Dermis lymphatic vessel endothelial cell (primary cell): ENCODE measurements around the gene SEZ6. TPM values are rescaled to one million over a fixed set of nuclear protein-coding genes. Genes with fewer than 3 reads are reported as not detected.

ENCODE experiments used
- total RNA-seq: library from RNA; depleted of rRNA; stranded (reverse); fragments of >200 nt; gene quantifications from 2 replicates; pipeline ENCODE4 v1.2.1, GENCODE V29; 2014

SEZ6 gene
- under 0.01 TPM in 1 of 2 replicates, not detected in the other for total RNA-seq

GRCh38 chr17:29005936-29006511 lies at the start of gene SEZ6:
TSS of gene SEZ6 (minus strand) at chr17:29006033. CDS start at chr17:29005869, 164 bp downstream.

GRCh38 chr17:29042679-29043538 lies 37.1 kb upstream of the SEZ6 start, which contains the start of gene PIPOX:
TSS of gene PIPOX (plus strand) at chr17:29043141. CDS start at chr17:29043226, 85 bp downstream.

GRCh38 chr17:28951428-28951990 lies 54.3 kb downstream of the SEZ6 start, which contains the start of gene PHF12:
TSS of gene PHF12 (minus strand) at chr17:28951518. CDS start at chr17:28950960, 558 bp downstream.

Other genes with a start within 250 kb of the SEZ6 start
- gene FAM222B, start 163.2 kb downstream of the SEZ6 start, total RNA-seq = 6.0 and 7.9 TPM in 2 replicates
- 26.0 and 26.2 TPM in 2 replicates for gene ERAL1, start 151.0 kb downstream of the SEZ6 start, total RNA-seq
- 72.4 and 109 TPM in 2 replicates for gene FLOT2, start 108.3 kb downstream of the SEZ6 start, total RNA-seq
- 6.9 and 14.2 TPM in 2 replicates for gene DHRS13, start 103.0 kb downstream of the SEZ6 start, total RNA-seq
- gene PHF12, start 54.5 kb downstream of the SEZ6 start, total RNA-seq = 5.2 and 9.5 TPM in 2 replicates
- 0.86 and 2.3 TPM in 2 replicates for gene PIPOX, start 37.1 kb upstream of the SEZ6 start, total RNA-seq
- 28.3 and 29.4 TPM in 2 replicates for gene MYO18A, start 174.4 kb upstream of the SEZ6 start, total RNA-seq
- not detected in 2 replicates for gene CRYBA1, start 240.8 kb upstream of the SEZ6 start, total RNA-seq